ENCODE measurements around the gene CACNA1F. TPM values are rescaled to one million over a fixed set of nuclear protein-coding genes. Genes with fewer than 3 reads are reported as not detected.

The CACNA1F gene
- total and polyA plus RNA-seq, 10 of the 15 experiments (the other 5 are each of a cell fraction or from before 2014, with no cell fraction given), result 0.01 to 0.32 (median 0.05) TPM; not detected in 5

DNA sequence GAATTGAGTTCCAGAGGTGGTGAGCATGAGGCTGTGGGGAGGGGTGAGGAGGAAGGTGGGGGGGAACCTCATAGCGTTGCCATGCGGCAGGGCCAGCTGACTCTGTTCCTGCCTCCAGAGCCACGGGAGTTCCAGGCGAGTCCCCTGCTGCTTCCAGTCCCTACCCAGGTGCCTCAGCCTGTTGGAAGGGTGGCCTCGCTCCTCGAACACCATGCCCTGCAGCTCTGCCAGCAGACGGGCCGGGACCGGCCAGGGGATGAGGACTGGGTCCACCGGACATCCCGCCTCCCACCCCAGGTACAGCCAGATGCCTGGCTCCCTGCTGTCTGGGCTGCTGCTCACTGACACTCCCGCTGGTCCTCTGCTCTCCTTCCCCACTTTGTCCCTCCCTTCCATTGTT, 10.0 kb upstream of the CACNA1F start (continued):
- TF ChIP-seq, protein P1, sequence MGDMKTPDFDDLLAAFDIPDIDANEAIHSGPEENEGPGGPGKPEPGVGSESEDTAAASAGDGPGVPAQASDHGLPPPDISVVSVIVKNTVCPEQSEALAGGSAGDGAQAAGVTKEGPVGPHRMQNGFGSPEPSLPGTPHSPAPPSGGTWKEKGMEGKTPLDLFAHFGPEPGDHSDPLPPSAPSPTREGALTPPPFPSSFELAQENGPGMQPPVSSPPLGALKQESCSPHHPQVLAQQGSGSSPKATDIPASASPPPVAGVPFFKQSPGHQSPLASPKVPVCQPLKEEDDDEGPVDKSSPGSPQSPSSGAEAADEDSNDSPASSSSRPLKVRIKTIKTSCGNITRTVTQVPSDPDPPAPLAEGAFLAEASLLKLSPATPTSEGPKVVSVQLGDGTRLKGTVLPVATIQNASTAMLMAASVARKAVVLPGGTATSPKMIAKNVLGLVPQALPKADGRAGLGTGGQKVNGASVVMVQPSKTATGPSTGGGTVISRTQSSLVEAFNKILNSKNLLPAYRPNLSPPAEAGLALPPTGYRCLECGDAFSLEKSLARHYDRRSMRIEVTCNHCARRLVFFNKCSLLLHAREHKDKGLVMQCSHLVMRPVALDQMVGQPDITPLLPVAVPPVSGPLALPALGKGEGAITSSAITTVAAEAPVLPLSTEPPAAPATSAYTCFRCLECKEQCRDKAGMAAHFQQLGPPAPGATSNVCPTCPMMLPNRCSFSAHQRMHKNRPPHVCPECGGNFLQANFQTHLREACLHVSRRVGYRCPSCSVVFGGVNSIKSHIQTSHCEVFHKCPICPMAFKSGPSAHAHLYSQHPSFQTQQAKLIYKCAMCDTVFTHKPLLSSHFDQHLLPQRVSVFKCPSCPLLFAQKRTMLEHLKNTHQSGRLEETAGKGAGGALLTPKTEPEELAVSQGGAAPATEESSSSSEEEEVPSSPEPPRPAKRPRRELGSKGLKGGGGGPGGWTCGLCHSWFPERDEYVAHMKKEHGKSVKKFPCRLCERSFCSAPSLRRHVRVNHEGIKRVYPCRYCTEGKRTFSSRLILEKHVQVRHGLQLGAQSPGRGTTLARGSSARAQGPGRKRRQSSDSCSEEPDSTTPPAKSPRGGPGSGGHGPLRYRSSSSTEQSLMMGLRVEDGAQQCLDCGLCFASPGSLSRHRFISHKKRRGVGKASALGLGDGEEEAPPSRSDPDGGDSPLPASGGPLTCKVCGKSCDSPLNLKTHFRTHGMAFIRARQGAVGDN (IDR thresholded peaks at IDR 0.05), result no peak

DNA sequence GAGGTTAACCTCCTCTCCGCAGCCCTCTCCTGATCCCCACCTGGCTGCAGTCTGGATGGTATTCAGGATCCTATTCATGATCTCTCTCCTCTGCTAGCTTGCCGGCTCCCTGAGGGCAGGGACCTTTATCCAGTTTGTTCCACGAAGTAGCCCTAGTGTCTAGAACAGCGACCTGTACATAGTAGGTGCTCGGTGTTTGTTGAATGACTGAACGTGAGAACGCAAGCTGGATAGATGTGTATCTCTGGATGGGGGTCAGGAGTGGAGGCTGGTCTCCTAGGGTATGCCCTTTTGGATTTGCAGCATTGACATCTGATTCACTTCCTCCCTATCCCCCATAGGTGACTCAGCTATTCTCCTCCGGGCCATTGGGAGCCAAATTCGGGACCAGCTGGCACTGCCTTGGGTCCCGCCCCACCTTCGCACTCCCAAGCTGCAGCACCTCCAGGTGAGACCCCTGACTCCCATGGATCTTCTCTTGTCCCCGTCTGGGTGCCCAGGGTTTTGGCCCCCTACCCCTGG, 9.5 kb upstream of the CACNA1F start:
- POLR2A ChIA-PET, result no interaction called here
- no peak overlapping the region for H3K9ac ChIP-seq (ENCODE audit: control insufficient read depth, insufficient read depth, low read length)
- H4K20me1 ChIP-seq (ENCODE audit: control insufficient read depth, insufficient read depth), result no peaks in the 10 kb centered on the region
- H3K4me2 ChIP-seq (ENCODE audit: control insufficient read depth, insufficient read depth), result no peak overlapping the region
- CTCF ChIA-PET, result no interaction called here
- H2AFZ ChIP-seq (ENCODE audit: control insufficient read depth, low read depth, low read length), result no peak overlapping the region
- no peaks in the 10 kb centered on the region for H3K4me1 ChIP-seq (ENCODE audit: control insufficient read depth, insufficient read depth, low read length)
- BruUV-seq (replicated peaks), result no TSS peak
- H3K36me3 ChIP-seq (ENCODE audit: control insufficient read depth in 2 of 2, insufficient read depth in 2 of 2, low read length in 1 of 2), result no peaks in the 10 kb centered on the region; a peak in 1 of 4 replicates
- no peaks in the 10 kb centered on the region for H3K9me3 ChIP-seq (replicated peaks; ENCODE audit: control insufficient read depth, insufficient read depth, low read length)
- DNase-seq (ENCODE audit: low read depth, low spot score) (no peak), FAIRE-seq (no peak), ATAC-seq (no peak)
- H3K27me3 ChIP-seq (replicated peaks in 1 of 2; ENCODE audit: control insufficient read depth in 2 of 2, insufficient read depth in 2 of 2, low read length in 1 of 2), result no peaks in the 10 kb centered on the region
- TF ChIP-seq, protein P2, sequence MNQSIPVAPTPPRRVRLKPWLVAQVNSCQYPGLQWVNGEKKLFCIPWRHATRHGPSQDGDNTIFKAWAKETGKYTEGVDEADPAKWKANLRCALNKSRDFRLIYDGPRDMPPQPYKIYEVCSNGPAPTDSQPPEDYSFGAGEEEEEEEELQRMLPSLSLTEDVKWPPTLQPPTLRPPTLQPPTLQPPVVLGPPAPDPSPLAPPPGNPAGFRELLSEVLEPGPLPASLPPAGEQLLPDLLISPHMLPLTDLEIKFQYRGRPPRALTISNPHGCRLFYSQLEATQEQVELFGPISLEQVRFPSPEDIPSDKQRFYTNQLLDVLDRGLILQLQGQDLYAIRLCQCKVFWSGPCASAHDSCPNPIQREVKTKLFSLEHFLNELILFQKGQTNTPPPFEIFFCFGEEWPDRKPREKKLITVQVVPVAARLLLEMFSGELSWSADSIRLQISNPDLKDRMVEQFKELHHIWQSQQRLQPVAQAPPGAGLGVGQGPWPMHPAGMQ (IDR thresholded peaks at IDR 0.05; ENCODE audit: borderline replicate concordance), result no peak
- TF ChIP-seq MYB (IDR thresholded peaks at IDR 0.05; ENCODE audit: borderline replicate concordance, low read depth, low read length), result no peak
- no peak for TF ChIP-seq NFYA (IDR thresholded peaks at IDR 0.05; ENCODE audit: borderline replicate concordance, low read depth, low read length)
- no peak for TF ChIP-seq HDAC2 (IDR thresholded peaks at IDR 0.05)
- TF ChIP-seq KAT2A (conservative IDR thresholded peaks at IDR 0.05; ENCODE audit: control insufficient read depth, low read depth, low read length), result no peak
- no peak for TF ChIP-seq HDAC6 (IDR thresholded peaks at IDR 0.05; ENCODE audit: unreplicated experiment)
- TF ChIP-seq YY1 (IDR thresholded peaks at IDR 0.05; ENCODE audit: low read depth, low read length), result no peak
- no peak overlapping the region for H3K27ac ChIP-seq (ENCODE audit: control insufficient read depth, insufficient read depth)
- WGBS (ENCODE audit: insufficient coverage, insufficient replicate concordance, low lambda C conversion rate, missing lambda C conversion rate), result 72% methylated on average over 12 of the region's 12 CpGs
- H3K79me2 ChIP-seq (ENCODE audit: control insufficient read depth, insufficient read depth, low read length), result no peaks in the 10 kb centered on the region
- RAD21 ChIA-PET (ENCODE audit: unreplicated experiment), result no interaction called here
- in situ Hi-C loops (cut with MboI), result no loop called here
- intact Hi-C loops (cut with micrococcal nuclease; ENCODE audit: unreplicated experiment), result no loop called here
- no peak overlapping the region for H3K4me3 ChIP-seq
- SMC1A ChIA-PET (ENCODE audit: uncharacterized antibody, unreplicated experiment), result no interaction called here

Data from GM12878 (cell line).